ENCODE measurements around the gene NR6A1. TPM values are rescaled to one million over a fixed set of nuclear protein-coding genes. Genes with fewer than 3 reads are reported as not detected.

Gene NR6A1
- polyA plus RNA-seq, 6 donors from 2014 or later = 0.08 to 0.11 TPM; not detected in 4

DNA sequence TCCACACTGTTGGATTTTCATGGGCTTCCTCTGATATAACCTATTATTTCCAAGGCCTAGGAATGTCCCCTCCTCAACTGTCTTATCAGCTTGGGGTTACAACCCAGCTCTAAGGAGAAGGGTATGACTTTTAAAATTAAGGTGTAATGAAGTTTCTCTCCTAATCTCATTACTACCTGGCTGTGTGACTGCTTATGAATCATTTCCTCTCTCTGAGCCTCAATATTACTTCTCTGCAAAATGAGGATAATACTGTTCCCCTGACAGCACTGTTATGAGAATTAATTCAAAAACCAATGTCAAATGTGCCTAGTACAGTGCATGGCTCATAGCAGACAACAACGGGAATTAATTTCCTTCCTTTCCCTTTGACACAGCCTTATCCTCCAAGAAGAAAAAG is 118.9 kb downstream of the NR6A1 start:
- no peak for DNase-seq
- Mint-ChIP-seq H3K4me1 (no peaks in the 10 kb centered on the region), H3K9me3 (no peaks in the 10 kb centered on the region), H3K27me3 (no peaks in the 10 kb centered on the region), H3K4me3 (no peak overlapping the region), H3K36me3 (no peaks in the 10 kb centered on the region), H3K27ac (no peak overlapping the region)
- ATAC-seq (ENCODE audit: low read depth in 2 of 2) = no peak

DNA sequence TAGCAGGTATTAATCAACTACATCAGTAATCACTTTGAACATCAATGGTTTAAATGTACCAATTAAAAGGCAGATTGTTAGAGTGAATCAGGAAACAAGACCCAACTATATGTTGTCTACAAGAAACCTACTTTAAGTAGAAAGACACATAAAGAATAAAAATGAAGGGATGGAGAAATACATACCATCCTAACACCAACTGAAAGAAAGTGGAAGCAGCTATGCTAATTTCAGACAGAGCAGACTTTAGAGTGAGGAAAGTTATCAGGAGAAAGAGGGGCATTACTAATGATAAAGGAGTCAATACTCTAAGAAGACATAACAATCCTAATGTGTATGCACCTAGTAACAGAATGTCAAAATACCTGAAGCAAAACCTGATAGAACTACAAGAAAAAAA is 125.8 kb downstream of the NR6A1 start:
- no peak overlapping the region for H3K4me3 Mint-ChIP-seq

GRCh38 chr9:124639637-124640036 is 131.5 kb downstream of the NR6A1 start:
- ATAC-seq (ENCODE audit: low read depth in 2 of 2) = no peak

More for the DNA sequence above, 125.8 kb downstream of the NR6A1 start:
- Mint-ChIP-seq H3K4me1 (no peaks in the 10 kb centered on the region), H3K36me3 (peaks cover 5 to 12% of the 10 kb centered on the region in 2 donors), H3K27ac (no peak overlapping the region), H3K27me3 (no peaks in the 10 kb centered on the region), H3K9me3 (peaks cover 4 to 13% (median 10%) of the 10 kb centered on the region in 7 donors)
- ATAC-seq (ENCODE audit: low read depth in 2 of 2) (no peak), DNase-seq (no peak)

GRCh38 chr9:124635285-124635684 is 135.8 kb downstream of the NR6A1 start:
- Mint-ChIP-seq H3K9me3 (no peaks in the 10 kb centered on the region), H3K36me3 (no peaks in the 10 kb centered on the region), H3K4me1 (no peaks in the 10 kb centered on the region), H3K27ac (peak overlapping the region in 1 of 6 donors; percentile 58), H3K27me3 (peaks cover 0 to 6% (median 0%) of the 10 kb centered on the region in 3 donors), H3K4me3 (no peak overlapping the region)
- ATAC-seq (ENCODE audit: low read depth in 2 of 2) = no peak
- no peak for DNase-seq

More at GRCh38 chr9:124639637-124640036, 131.5 kb downstream of the NR6A1 start:
- Mint-ChIP-seq H3K27ac (no peak overlapping the region), H3K27me3 (peaks cover 0 to 6% (median 0%) of the 10 kb centered on the region in 3 donors), H3K4me1 (no peaks in the 10 kb centered on the region), H3K9me3 (peaks cover 0 to 1% (median under 1%) of the 10 kb centered on the region in 7 donors), H3K36me3 (peaks cover under 1% of the 10 kb centered on the region in 2 donors), H3K4me3 (no peak overlapping the region)
- DNase-seq = no peak

DNA sequence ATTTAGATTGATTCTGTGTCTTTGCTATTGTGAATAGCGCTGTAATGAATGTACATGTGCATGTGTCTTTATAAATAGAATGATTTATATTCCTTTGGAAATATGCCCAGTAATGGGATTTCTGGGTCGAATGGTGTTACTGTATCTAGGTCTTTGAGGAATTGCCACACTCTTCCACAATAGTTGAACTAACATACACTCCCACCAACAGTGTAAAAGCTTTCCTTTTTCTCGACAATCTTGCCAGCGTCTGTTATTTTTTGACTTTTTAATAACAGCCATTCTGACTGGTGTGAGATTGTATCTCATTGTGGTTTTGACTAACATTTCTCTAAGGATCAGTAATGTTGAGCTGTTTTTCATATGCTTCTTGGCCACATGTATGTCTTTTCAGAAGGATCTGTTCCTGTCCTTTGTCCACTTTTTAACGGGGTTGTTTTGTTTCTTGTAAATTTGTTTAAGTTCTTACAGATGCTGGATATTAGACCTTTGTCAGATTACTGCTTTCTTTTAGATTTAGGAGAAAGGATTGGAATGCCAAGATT is 139.0 kb downstream of the NR6A1 start:
- DNase-seq = no peak
- peaks cover 0 to 6% (median 0%) of the 10 kb centered on the region in 3 donors for H3K27me3 Mint-ChIP-seq
- H3K4me3 Mint-ChIP-seq = no peak overlapping the region
- no peaks in the 10 kb centered on the region for H3K9me3 Mint-ChIP-seq
- H3K27ac Mint-ChIP-seq = no peak overlapping the region
- ATAC-seq (ENCODE audit: low read depth in 2 of 2) = no peak
- no peaks in the 10 kb centered on the region for H3K36me3 Mint-ChIP-seq
- H3K4me1 Mint-ChIP-seq = no peaks in the 10 kb centered on the region

DNA sequence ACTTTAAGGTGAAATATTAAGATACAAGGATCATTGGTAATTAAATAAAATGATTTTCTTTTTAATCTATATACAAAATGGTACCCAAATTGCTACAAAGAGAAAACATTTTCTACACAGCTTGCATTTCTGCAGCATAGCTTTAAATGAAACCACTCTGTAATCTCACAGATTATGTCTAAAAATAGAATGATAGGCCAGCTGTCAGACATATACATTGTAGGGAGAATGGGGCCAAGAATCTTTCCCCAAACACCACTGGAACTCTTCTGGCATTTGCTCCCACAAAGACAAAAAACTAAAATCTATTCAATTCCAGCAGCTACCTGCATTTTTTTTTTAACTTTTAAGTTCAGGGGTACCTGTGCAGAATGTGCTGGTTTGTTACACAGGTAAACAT is 139.8 kb downstream of the NR6A1 start:
- no peaks in the 10 kb centered on the region for H3K27me3 Mint-ChIP-seq
- no peak for ATAC-seq (ENCODE audit: low read depth in 2 of 2)

DNA sequence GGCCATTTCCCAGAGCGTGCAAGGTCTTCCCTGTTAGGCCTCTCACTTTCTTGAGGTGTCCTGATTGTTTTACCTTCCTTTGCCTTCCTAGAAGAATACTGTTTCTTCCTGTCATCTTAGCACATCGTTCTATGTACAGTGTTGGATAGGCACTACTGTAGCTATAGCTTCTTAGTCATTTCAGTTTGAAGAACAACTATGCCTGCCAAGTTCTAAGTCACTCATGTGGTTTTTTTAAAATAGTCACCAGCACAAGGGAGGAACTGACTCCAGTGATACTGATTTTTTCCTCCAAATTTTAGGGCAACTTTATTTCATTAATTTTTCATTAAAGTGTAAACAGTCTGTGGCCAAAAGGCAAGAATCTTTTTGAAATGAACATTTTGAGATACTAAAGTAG is 141.5 kb downstream of the NR6A1 start:
- no peak for ATAC-seq (ENCODE audit: low read depth in 2 of 2)
- no peaks in the 10 kb centered on the region for H3K27me3 Mint-ChIP-seq
- DNase-seq = no peak
- no peaks in the 10 kb centered on the region for H3K36me3 Mint-ChIP-seq
- no peak overlapping the region for H3K4me3 Mint-ChIP-seq
- no peaks in the 10 kb centered on the region for H3K9me3 Mint-ChIP-seq
- no peak overlapping the region for H3K27ac Mint-ChIP-seq
- H3K4me1 Mint-ChIP-seq = no peaks in the 10 kb centered on the region

More for the DNA sequence above, 139.8 kb downstream of the NR6A1 start:
- DNase-seq = no peak
- Mint-ChIP-seq H3K27ac (no peak overlapping the region), H3K36me3 (no peaks in the 10 kb centered on the region), H3K9me3 (no peaks in the 10 kb centered on the region), H3K4me1 (no peaks in the 10 kb centered on the region), H3K4me3 (no peak overlapping the region)

DNA sequence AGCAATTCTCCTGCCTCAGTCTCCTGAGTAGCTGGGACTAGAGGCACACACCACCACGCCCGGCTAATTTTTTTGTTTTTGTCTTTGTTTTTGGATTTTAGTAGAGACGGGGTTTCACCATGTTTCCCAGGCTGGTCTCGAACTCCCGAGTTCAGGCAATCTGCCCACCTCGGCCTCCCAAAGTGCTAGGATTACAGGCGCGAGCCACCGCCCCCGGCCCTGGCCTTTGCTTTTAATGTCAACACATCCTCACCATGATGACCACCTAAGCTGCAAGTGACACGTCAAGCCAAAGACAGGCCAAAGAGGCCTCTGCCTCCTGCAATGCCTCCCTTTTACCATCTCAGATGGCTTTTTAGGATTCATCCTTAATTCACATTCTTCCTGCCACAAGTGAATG is 142.4 kb downstream of the NR6A1 start:
- H3K9me3 Mint-ChIP-seq = no peaks in the 10 kb centered on the region
- ATAC-seq (ENCODE audit: low read depth in 2 of 2) = no peak
- no peaks in the 10 kb centered on the region for H3K27me3 Mint-ChIP-seq
- H3K4me1 Mint-ChIP-seq = no peaks in the 10 kb centered on the region
- DNase-seq = no peak
- no peak overlapping the region for H3K27ac Mint-ChIP-seq
- H3K36me3 Mint-ChIP-seq = no peaks in the 10 kb centered on the region
- no peak overlapping the region for H3K4me3 Mint-ChIP-seq

DNA sequence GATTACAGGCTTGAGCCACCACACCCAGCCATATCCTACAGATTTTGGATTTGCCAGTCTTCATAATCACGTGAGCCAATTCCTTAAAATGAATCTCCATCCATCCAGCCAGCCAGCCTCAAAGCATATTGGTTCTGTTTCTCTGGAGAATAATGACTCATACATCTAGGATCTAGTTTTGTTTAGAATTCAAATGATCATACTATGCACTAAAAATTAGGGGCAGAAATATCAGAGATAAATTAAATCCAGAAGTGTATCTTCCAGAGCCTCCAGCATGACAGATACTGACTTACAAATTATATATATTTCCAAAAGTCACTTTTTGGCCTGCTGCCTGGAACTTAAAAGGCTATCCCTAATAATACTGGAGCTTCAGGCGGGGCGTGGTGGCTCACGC is 144.8 kb downstream of the NR6A1 start:
- Mint-ChIP-seq H3K4me1 (no peaks in the 10 kb centered on the region), H3K27me3 (no peaks in the 10 kb centered on the region), H3K9me3 (no peaks in the 10 kb centered on the region), H3K36me3 (no peaks in the 10 kb centered on the region), H3K4me3 (no peak overlapping the region), H3K27ac (no peak overlapping the region)
- ATAC-seq (ENCODE audit: low read depth in 2 of 2) = no peak
- DNase-seq = no peak

- Mint-ChIP-seq H3K36me3 (no peaks in the 10 kb centered on the region), H3K9me3 (no peaks in the 10 kb centered on the region), H3K27ac (no peak overlapping the region), H3K4me3 (no peak overlapping the region), H3K4me1 (no peaks in the 10 kb centered on the region), H3K27me3 (no peaks in the 10 kb centered on the region)
- no peak for DNase-seq
- no peak for ATAC-seq (ENCODE audit: low read depth in 2 of 2)
These were observed 146.0 kb downstream of the NR6A1 start for GRCh38 chr9:124625087-124625486.

DNA sequence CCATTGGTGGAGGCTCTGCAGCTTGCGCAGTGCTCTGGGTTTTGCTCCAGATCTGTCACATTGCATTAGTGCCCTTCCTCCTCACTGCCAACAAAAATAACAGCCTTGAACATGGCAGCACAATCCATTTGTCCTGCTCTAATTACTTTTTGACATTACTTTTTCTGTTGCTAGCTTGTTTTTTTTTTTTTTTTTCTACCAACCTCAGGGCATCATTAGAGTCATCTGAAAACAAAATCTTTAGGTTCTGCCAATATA is 146.4 kb downstream of the NR6A1 start:
- Mint-ChIP-seq H3K4me1 (no peaks in the 10 kb centered on the region), H3K9me3 (no peaks in the 10 kb centered on the region), H3K27me3 (no peaks in the 10 kb centered on the region), H3K36me3 (no peaks in the 10 kb centered on the region), H3K4me3 (no peak overlapping the region), H3K27ac (no peak overlapping the region)
- ATAC-seq (ENCODE audit: low read depth in 2 of 2) (no peak), DNase-seq (no peak)

DNA sequence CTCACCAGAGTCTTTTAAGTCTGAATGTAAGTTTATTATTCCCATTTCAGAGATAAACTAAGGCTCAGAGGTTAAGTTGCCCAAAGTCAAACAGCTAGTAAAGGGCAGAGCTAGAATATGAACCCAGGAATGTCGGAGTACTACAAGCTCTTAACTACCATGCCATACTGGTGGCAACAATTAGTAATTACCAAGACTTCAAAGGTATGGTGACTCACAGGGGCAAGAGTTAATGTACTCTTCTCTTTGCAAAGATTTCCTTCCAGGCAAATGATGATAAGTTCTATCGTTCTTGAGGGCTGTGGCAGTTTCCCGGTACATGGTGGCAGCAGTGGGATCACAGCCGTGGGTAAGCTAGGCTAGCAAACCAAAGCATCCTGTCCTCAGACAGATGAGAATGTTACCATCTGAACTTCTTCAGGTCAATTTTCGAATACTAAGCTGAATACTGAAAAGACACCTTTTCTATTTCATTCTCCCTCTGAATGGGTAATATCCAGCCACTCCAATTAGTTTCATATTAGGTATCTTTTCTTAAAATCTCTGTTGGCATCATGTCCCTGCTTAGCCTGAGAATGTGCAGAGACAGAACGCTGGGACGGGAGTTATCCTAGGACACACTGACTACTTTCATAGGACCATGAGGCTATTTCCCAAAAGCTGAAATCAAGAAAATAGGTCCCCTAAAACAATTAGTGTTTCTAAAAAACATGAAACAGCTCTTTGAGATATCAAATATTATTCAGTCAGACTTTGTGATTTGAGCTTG is 147.0 kb downstream of the NR6A1 start:
- H3K4me1 Mint-ChIP-seq = no peaks in the 10 kb centered on the region
- H3K36me3 Mint-ChIP-seq = no peaks in the 10 kb centered on the region
- no peak overlapping the region for H3K4me3 Mint-ChIP-seq
- DNase-seq (no peak), ATAC-seq (ENCODE audit: low read depth in 2 of 2) (no peak)
- H3K27ac Mint-ChIP-seq = no peak overlapping the region
- no peaks in the 10 kb centered on the region for H3K27me3 Mint-ChIP-seq
- no peaks in the 10 kb centered on the region for H3K9me3 Mint-ChIP-seq

GRCh38 chr9:124622882-124623281 is 148.2 kb downstream of the NR6A1 start:
- no peaks in the 10 kb centered on the region for H3K27me3 Mint-ChIP-seq
- no peaks in the 10 kb centered on the region for H3K4me1 Mint-ChIP-seq
- no peak for ATAC-seq (ENCODE audit: low read depth in 2 of 2)
- no peaks in the 10 kb centered on the region for H3K9me3 Mint-ChIP-seq
- no peak for DNase-seq
- H3K27ac Mint-ChIP-seq = peak overlapping the region in 1 of 6 donors; percentile 23
- H3K4me3 Mint-ChIP-seq = no peak overlapping the region
- H3K36me3 Mint-ChIP-seq = no peaks in the 10 kb centered on the region

DNA sequence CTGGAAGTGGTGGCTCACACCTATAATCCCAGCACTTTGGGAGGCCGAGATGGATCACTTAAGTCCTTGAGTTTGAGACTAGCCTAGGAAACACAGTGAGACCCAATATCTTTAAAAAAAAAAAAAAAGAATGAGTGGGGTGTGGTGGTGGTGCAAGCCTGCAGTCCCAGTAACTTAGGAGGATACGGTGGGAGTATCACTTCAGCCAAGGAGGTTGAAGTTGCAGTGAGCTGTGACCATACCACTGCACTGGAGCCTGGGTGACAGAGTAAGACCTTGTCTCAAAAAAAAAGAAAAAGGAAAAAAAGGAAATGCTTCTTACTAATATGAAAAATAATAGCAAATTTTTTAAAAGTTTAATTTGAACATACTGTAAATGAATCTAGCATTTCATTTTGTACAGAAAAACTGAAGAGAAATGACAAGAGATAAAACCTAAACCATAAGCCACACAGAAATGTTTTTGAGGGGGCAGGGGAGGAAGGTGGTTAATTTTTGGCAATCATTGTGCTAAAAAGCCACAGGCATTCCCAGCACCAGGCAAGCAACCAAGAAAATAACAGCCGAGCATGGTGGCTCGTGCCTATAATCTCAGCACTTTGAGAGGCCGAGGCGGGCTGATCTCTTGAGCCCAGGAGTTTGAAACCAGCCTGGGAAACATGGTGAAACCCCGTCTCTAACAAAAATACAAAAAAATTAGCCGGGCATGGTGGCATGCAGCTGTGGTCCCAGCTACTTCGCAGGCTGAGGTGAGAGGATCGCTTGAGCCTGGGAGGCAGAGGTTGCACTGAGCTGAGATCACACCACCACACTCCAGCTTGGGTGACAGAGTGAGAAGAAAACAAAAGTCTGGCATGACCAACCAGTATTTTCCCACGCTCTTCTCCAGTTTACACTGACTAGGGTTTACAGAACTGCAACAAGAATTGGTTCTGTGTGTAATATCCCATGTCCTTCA is 149.5 kb downstream of the NR6A1 start:
- no peak overlapping the region for H3K4me3 Mint-ChIP-seq
- ATAC-seq (ENCODE audit: low read depth in 2 of 2) = no peak

More for the DNA sequence above, 149.5 kb downstream of the NR6A1 start:
- H3K4me1 Mint-ChIP-seq = no peaks in the 10 kb centered on the region
- H3K27me3 Mint-ChIP-seq = no peaks in the 10 kb centered on the region
- no peaks in the 10 kb centered on the region for H3K36me3 Mint-ChIP-seq
- H3K27ac Mint-ChIP-seq = no peak overlapping the region
- DNase-seq = no peak
- no peaks in the 10 kb centered on the region for H3K9me3 Mint-ChIP-seq

Measured in naive B cell (primary cell).